IMR-90 (cell line): Measurements from ENCODE around the gene PLA2G4B. TPM values are rescaled to one million over a fixed set of nuclear protein-coding genes. Genes with fewer than 3 reads are reported as not detected.
A peak's percentile ranks its signal among the peaks of the same experiment; 100 is the strongest.

Experiments used
- ATAC-seq: fragments of 200-7000 bp; cut with Tn5 transposase; 2 replicates; pipeline ENCODE4 v1.9.1; 2020; ENCODE audit warnings: low read depth, mild to moderate bottlenecking, moderate library complexity
- BruUV-seq: library from RNA; stranded (reverse); fragments of 400-500 nt; replicated peaks from 2 replicates; lab custom pipeline; 2021; lab: Mats Ljungman, UMichigan
- CTCF ChIA-PET: fragments of 300-600 bp; formaldehyde crosslinking; extraction: SDS; loops from one replicate; lab custom pipeline; 2021; ENCODE audit warnings: antibody characterized with exemption; lab: Yijun Ruan, JAX
- POLR2A ChIA-PET: fragments of 300-600 bp; sonication (Branson Sonifier 250); formaldehyde crosslinking; loops from one replicate; lab custom pipeline; 2022; ENCODE audit warnings: antibody characterized with exemption; ENCODE audit not compliant: unreplicated experiment; lab: Charles Lee
- DNase-seq: peaks from one replicate; pipeline ENCODE4 v3.0.0; 2013
- H2AFZ ChIP-seq: replicated peaks from 2 replicates; pipeline ENCODE3; 2013; ENCODE audit warnings: low read length, mild to moderate bottlenecking; ENCODE audit not compliant: poor library complexity
- H2AK5ac ChIP-seq: 2 replicates; pipeline ENCODE4 v1.6.1; 2013; ENCODE audit warnings: low read depth, low read length, inconsistent platforms
- H2AK9ac ChIP-seq: replicated peaks from 2 replicates; pipeline ENCODE3; 2013; ENCODE audit warnings: mild to moderate bottlenecking, low read depth, low read length, moderate library complexity; ENCODE audit not compliant: poor library complexity
- H2BK120ac ChIP-seq: 2 replicates; pipeline ENCODE4 v1.6.1; 2013; ENCODE audit warnings: low read depth, low read length, inconsistent platforms
- H2BK15ac ChIP-seq: 3 replicates; pipeline ENCODE4 v1.6.1; 2013; ENCODE audit warnings: low read depth, low read length, inconsistent platforms
- H2BK20ac ChIP-seq: 2 replicates; pipeline ENCODE4 v1.6.1; 2013; ENCODE audit warnings: low read depth, mild to moderate bottlenecking, inconsistent platforms, low read length, moderate library complexity
- H2BK5ac ChIP-seq: 2 replicates; pipeline ENCODE4 v1.6.1; 2013; ENCODE audit warnings: mild to moderate bottlenecking, low read depth, low read length, inconsistent platforms; ENCODE audit not compliant: poor library complexity, severe bottlenecking
- H3K14ac ChIP-seq: replicated peaks from 2 replicates; pipeline ENCODE4 v1.6.1; 2013; ENCODE audit warnings: low read depth, low read length, inconsistent platforms
- H3K18ac ChIP-seq: 2 replicates; pipeline ENCODE4 v1.6.1; 2013; ENCODE audit warnings: low read depth, low read length, control low read depth
- H3K23ac ChIP-seq: 2 replicates; pipeline ENCODE4 v1.6.1; 2013; ENCODE audit warnings: low read depth, low read length, inconsistent platforms
- H3K27ac ChIP-seq: 2 replicates; pipeline ENCODE4 v1.5.1; 2013; ENCODE audit warnings: mild to moderate bottlenecking, control low read depth, low read length; ENCODE audit not compliant: insufficient read depth
- H3K27me3 ChIP-seq: 2 replicates; pipeline ENCODE4 v1.6.1; 2013; ENCODE audit warnings: low read length; ENCODE audit not compliant: control insufficient read depth, insufficient read depth
- H3K36me3 ChIP-seq: 2 replicates; pipeline ENCODE4 v1.6.1; 2013; ENCODE audit warnings: low read length, mixed read lengths; ENCODE audit not compliant: control insufficient read depth, insufficient read depth
- H3K4ac ChIP-seq: 2 replicates; pipeline ENCODE4 v1.6.1; 2013; ENCODE audit warnings: low read depth, low read length, inconsistent platforms
- H3K4me1 ChIP-seq: 2 replicates; pipeline ENCODE4 v1.6.1; 2013; ENCODE audit warnings: low read length, mixed read lengths; ENCODE audit not compliant: control insufficient read depth, insufficient read depth
- H3K4me2 ChIP-seq: 2 replicates; pipeline ENCODE4 v1.6.1; 2013; ENCODE audit warnings: low read depth, mild to moderate bottlenecking, control low read depth, low read length, moderate library complexity
- H3K4me3 ChIP-seq: 2 replicates; pipeline ENCODE4 v1.5.1; 2013; ENCODE audit warnings: low read depth, mild to moderate bottlenecking, control low read depth, low read length, moderate library complexity; ENCODE audit not compliant: insufficient read depth
- H3K56ac ChIP-seq: 2 replicates; pipeline ENCODE4 v1.6.1; 2013; ENCODE audit warnings: low read length, inconsistent platforms; ENCODE audit not compliant: insufficient read depth; ENCODE audit errors: extremely low read depth
- H3K79me1 ChIP-seq, 2 experiments: 2 replicates each; pipeline ENCODE4 v1.6.1; 2013; ENCODE audit warnings: low read length in 2 of 2, inconsistent platforms in 1 of 2, low read depth in 1 of 2
- H3K9ac ChIP-seq: 2 replicates; pipeline ENCODE4 v1.6.1; 2013; ENCODE audit warnings: low read depth, low read length, control low read depth
- H3K9me1 ChIP-seq: 2 replicates; pipeline ENCODE4 v1.6.1; 2013; ENCODE audit warnings: low read length, inconsistent platforms; ENCODE audit not compliant: insufficient read depth
- H3K9me3 ChIP-seq: 2 replicates; pipeline ENCODE4 v1.6.1; 2013; ENCODE audit warnings: low read length; ENCODE audit not compliant: control insufficient read depth, insufficient read depth
- H4K20me1 ChIP-seq: 2 replicates; pipeline ENCODE4 v1.6.1; 2013; ENCODE audit warnings: low read length, inconsistent platforms; ENCODE audit not compliant: insufficient read depth
- H4K5ac ChIP-seq: 2 replicates; pipeline ENCODE4 v1.6.1; 2013; ENCODE audit warnings: mild to moderate bottlenecking, low read depth, low read length, control low read depth
- H4K8ac ChIP-seq, 2 experiments: 2 replicates each; pipeline ENCODE4 v1.6.1; 2013; ENCODE audit warnings: low read depth in 2 of 2, low read length in 2 of 2, control low read depth in 1 of 2, inconsistent platforms in 1 of 2
- H4K91ac ChIP-seq: 2 replicates; pipeline ENCODE4 v1.6.1; 2013; ENCODE audit warnings: low read depth, low read length, inconsistent platforms; ENCODE audit not compliant: insufficient read depth
- CEBPB ChIP-seq: IDR thresholded peaks from 2 replicates; pipeline ENCODE4 v1.6.1; 2012; ENCODE audit warnings: low read depth, low read length, improper control_type of control experiment
- CHD1 ChIP-seq: IDR thresholded peaks from 2 replicates; pipeline ENCODE4 v1.6.1; 2012; ENCODE audit warnings: low read depth, low read length, improper control_type of control experiment
- FOS ChIP-seq: fragments of 150-350 bp; IDR thresholded peaks from 2 replicates; pipeline ENCODE4 v1.6.1; 2016; ENCODE audit warnings: low read depth, low read length
- MXI1 ChIP-seq: IDR thresholded peaks from 2 replicates; pipeline ENCODE4 v1.6.1; 2012; ENCODE audit warnings: low read depth, mild to moderate bottlenecking, low read length, moderate library complexity, borderline replicate concordance
- RCOR1 ChIP-seq: IDR thresholded peaks from 2 replicates; pipeline ENCODE4 v1.6.1; 2012; ENCODE audit warnings: mild to moderate bottlenecking, low read length, improper control_type of control experiment; ENCODE audit not compliant: insufficient replicate concordance
- RFX5 ChIP-seq: IDR thresholded peaks from 2 replicates; pipeline ENCODE4 v1.8.0; 2012; ENCODE audit warnings: low read depth, mild to moderate bottlenecking, low read length, moderate library complexity
- WGBS, 2 experiments: methylation state at CpG; one replicate each; pipeline versions ENCODE4 v1.1.5 to v1.1.7; 2013; ENCODE audit warnings: missing lambda C conversion rate in 2 of 2; ENCODE audit not compliant: insufficient read length in 1 of 2; ENCODE audit errors: extremely low coverage in 2 of 2; 5-methylcytosine and 5-hydroxymethylcytosine counted together
- dilution Hi-C: fragments of 300-500 bp; cut with HindIII; formaldehyde crosslinking; loops from one replicate; pipeline ENCODE4 v1.14.3; 2018; ENCODE audit warnings: low sequenced_read_pairs; ENCODE audit not compliant: unreplicated experiment
- in situ Hi-C: fragments of 300-500 bp; cut with MboI; formaldehyde crosslinking; loops from 3 replicates; pipeline ENCODE4 v1.14.3; 2019; ENCODE audit warnings: low sequenced_read_pairs, inconsistent platforms, mixed read lengths
- intact Hi-C: fragments of 100-400 bp; cut with micrococcal nuclease; formaldehyde crosslinking; loops from 2 replicates; pipeline ENCODE4 v1.10.0; 2022
- polyA plus RNA-seq, 3 experiments: library from polyadenylated mRNA; depleted of rRNA; stranded (reverse); fragments of >200 nt; gene quantifications; 2 replicates each; pipeline ENCODE4 v1.2.3, GENCODE V29; 2012; ENCODE audit warnings: low replicate concordance in 1 of 3
- total RNA-seq: library from RNA; depleted of rRNA; stranded (reverse); fragments of >200 nt; gene quantifications from 2 replicates; pipeline ENCODE4 v1.2.3, GENCODE V29; 2012

Gene PLA2G4B
- total and polyA plus RNA-seq, 2 of the 4 experiments (the other 2 are of a cell fraction), result 0.18 to 3.1 TPM

DNA sequence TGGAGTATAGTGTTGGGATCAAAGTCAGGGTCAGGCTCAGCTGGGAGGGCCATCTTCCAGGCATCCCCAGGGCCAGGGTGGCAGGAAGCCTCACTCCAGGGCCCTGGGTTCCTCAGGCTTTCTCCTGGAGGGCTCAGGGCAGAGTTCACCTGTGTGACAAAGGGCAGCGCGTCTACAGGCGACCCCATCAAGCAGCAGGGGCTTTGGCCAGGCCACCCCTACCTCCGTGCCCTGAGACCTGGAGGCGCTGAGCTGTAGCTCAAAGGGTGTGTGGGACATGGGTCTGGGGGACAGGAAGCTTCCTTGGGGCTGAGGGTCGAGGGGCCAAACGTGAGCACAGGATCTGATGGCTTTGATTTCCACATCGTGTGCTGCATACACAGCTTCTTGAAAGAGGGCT, 42.4 kb downstream of the PLA2G4B start (continued):
- TF ChIP-seq CEBPB, result no peak
- TF ChIP-seq CHD1, result no peak
- TF ChIP-seq RCOR1, result no peak
- no peak for TF ChIP-seq RFX5

DNA sequence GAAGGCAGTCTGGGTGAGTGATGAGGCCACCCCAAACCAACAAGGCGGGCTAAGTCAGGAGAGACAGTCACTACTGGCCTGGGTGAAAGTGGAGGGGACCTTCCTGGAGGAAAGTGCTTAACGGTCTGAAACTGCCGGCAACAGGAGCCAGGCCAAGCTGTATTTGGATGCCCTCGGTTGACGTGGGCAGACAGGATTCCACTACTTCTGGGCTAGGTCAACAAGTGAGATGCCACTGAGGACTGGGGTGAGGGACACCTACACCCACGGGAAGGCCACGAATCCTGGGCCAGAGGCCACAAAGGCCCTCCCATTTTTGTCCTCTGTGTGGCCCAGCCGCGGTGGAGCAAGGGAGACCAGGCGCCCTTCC, 42.9 kb downstream of the PLA2G4B start:
- Histone ChIP-seq H2AK5ac (no peak overlapping the region), H4K8ac (no peak overlapping the region), H3K4ac (no peak overlapping the region), H3K4me3 (no peak overlapping the region), H4K91ac (no peak overlapping the region), H3K27me3 (peaks cover 33% of the 10 kb centered on the region), H3K4me2 (no peak overlapping the region), H3K18ac (no peak overlapping the region), H3K14ac (no peak overlapping the region), H3K23ac (no peak overlapping the region), H2BK120ac (no peak overlapping the region), H3K36me3 (no peaks in the 10 kb centered on the region), H3K79me1 (no peaks in the 10 kb centered on the region), H4K5ac (no peak overlapping the region), H3K9me1 (no peaks in the 10 kb centered on the region), H4K20me1 (peaks cover 9% of the 10 kb centered on the region; the same call in 1 of the 2 replicates), H2BK20ac (no peak overlapping the region), H2BK5ac (no peak overlapping the region), H2BK15ac (no peak overlapping the region), H3K9ac (no peak overlapping the region), H3K56ac (no peak overlapping the region), H3K27ac (no peak overlapping the region), H2AFZ (peak overlapping the region; percentile 70), H3K4me1 (0 out of 2 replicates have a peak, but pooled peaks cover 2% of the 10 kb centered on the region), H2AK9ac (peak overlapping the region; percentile 8), H3K9me3 (no peaks in the 10 kb centered on the region)
- ChIA-PET CTCF (interaction anchor here (1.1 kb wide), 1 partner anchor 23 kb away, joined by 4 read pairs; no protein-coding TSS in a partner anchor), POLR2A (no interaction called here)
- WGBS, 2 experiments, result 40% methylated on average over 2 of the region's 10 CpGs; no CpG with 5 or more reads in 1 of the 2 experiments
- in situ Hi-C loops, result no loop called here
- no TSS peak for BruUV-seq
- DNase-seq (no peak), ATAC-seq (peak; percentile 18; the same call in 1 of the 2 replicates)
- TF ChIP-seq FOS (no peak), MXI1 (no peak)
- dilution Hi-C loops, result no loop called here
- intact Hi-C loops, result no loop called here
